PC-9 (cell line): ENCODE measurements around the gene ANO4.

Experiments
- EZH2 ChIP-seq: fragments of 200-600 bp; sonication (generic); IDR thresholded peaks from 2 replicates; pipeline ENCODE4 v1.8.0; 2017; ENCODE audit warnings: antibody characterized with exemption, low read depth
- TF ChIP-seq, protein P1 (sequence below): fragments of 200-600 bp; sonication (generic); conservative IDR thresholded peaks from 2 replicates; pipeline ENCODE4 v1.6.1; 2017; ENCODE audit warnings: mixed run types, antibody characterized with exemption, mild to moderate bottlenecking, moderate library complexity

GRCh38 chr12:100992194-100992593, 197.6 kb downstream of the ANO4 start:
- no peak for TF ChIP-seq EZH2
- TF ChIP-seq, protein P1, sequence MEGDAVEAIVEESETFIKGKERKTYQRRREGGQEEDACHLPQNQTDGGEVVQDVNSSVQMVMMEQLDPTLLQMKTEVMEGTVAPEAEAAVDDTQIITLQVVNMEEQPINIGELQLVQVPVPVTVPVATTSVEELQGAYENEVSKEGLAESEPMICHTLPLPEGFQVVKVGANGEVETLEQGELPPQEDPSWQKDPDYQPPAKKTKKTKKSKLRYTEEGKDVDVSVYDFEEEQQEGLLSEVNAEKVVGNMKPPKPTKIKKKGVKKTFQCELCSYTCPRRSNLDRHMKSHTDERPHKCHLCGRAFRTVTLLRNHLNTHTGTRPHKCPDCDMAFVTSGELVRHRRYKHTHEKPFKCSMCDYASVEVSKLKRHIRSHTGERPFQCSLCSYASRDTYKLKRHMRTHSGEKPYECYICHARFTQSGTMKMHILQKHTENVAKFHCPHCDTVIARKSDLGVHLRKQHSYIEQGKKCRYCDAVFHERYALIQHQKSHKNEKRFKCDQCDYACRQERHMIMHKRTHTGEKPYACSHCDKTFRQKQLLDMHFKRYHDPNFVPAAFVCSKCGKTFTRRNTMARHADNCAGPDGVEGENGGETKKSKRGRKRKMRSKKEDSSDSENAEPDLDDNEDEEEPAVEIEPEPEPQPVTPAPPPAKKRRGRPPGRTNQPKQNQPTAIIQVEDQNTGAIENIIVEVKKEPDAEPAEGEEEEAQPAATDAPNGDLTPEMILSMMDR = no peak
